SH-SY5Y (cell line): Measurements from ENCODE around the gene CARNS1.

Source experiments
- GATA2 ChIP-seq: IDR thresholded peaks from 2 replicates; pipeline ENCODE4 v1.6.1; 2011; ENCODE audit warnings: mild to moderate bottlenecking, low read depth, low read length
- GATA3 ChIP-seq: IDR thresholded peaks from 2 replicates; pipeline ENCODE4 v1.6.1; 2011; ENCODE audit warnings: low read depth, mild to moderate bottlenecking, low read length, moderate library complexity

Gene CARNS1

DNA sequence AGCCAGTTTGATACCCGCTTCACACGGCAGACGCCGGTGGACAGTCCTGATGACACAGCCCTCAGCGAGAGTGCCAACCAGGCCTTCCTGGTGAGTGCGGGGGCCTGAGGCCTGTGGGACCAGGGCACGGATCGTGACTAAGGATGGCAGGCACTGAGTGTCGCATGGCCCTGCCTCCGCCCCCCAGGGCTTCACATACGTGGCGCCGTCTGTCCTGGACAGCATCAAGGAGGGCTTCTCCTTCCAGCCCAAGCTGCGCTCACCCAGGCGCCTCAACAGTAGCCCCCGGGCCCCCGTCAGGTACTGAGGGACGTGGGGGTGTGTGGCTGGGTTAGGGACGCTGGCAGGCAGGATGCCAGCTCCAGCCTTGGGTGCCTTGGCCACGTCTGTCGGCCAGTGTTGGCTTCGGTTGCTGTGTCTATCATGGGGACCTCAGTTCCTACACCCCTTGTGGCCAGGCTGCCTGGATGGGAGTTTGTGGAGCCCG, 19.0 kb downstream of the CARNS1 start:
- no peak for TF ChIP-seq GATA3
- TF ChIP-seq GATA2: no peak

DNA sequence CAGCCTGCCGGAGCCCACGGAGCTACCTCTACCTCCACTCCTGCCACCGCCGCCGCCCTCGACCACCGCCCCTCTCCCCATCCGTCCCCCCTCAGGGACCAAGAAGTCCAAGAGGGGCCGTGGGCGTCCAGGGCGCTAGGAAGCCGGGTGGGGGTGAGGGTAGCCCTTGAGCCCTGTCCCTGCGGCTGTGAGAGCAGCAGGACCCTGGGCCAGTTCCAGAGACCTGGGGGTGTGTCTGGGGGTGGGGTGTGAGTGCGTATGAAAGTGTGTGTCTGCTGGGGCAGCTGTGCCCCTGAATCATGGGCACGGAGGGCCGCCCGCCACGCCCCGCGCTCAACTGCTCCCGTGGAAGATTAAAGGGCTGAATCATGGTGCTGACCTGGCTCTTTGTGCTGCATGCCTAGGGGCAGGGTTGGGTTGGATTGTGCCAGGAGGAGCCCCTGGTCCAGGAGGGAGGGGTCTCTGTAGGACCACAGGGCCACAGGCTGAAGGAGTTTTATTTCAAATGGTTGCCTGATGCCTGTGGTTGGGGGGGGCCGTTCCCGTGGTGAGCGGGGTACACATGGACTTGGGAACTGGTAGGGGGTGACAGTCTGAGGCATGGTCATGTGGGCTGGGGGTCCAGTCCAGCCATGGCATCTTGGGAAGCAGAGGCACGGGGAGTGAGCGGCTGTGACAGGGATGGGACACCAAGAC, 19.7 kb downstream of the CARNS1 start:
- TF ChIP-seq GATA2 (no peak), GATA3 (no peak)

DNA sequence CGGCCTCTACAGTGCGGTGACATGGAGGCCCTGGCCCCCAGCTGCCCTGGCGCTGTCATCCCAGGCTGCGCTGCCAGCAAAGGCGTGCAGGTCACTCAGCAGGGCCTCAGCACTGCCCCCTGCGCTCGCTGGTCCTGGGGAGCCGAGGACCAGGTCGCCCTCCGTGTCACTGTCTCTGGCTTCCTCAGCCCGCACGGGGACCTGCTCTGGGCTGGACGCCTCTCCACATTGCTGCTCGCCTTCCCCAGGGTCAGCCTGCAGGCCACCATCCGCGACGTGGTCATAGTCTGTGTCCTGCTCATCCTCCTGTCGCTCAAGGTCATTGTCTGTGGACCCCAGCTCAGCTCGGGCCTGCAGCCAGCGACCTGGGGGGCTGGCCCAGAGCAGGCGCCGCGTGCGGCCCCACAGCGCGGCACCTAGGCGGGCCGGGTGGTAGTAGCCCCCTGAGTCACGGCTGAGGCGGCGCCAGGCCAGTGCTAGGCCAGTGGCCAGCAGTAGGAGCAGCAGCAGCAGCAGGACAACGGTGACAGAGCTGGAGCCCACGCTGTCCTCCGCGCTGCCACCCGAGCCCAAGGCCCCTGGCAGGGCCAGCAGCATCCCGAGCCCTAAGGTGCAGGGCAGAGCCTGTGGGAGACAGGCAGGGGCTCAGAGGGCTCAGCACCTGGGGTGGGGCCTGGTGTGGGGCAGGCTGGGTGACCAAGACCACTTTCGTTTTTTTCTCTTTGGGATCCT, 20.4 kb downstream of the CARNS1 start:
- TF ChIP-seq GATA3 (no peak), GATA2 (no peak)

DNA sequence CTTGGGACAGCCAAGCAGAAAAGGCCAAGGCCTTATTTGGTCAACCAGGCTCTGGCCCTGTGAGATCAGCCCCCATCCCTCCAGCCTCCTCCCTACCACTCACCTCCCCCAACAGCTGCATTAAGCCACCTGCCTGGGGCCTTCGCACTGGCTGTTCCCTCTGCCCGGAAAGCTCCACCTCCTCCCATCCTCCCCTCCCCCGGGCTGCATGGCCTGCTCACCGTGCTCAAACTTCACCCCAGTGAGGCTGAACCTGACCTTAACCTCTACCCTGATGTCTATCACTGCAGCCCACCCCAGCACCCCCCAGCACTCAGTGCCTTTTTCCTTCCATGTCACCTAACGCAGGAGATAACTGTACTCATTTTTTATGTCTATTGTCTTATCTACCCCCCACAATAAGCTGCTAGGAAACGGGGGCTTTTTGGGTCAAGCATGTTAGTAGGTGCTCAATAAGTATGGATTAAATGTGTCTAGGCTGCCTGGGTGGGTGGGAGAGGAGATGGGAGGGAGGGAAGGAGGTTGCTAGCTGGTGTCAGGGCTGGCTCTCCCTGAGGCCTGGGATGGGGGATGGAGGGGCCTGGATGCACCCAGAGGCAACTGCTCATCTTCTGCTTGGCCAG, 21.1 kb downstream of the CARNS1 start:
- TF ChIP-seq GATA3: no peak
- no peak for TF ChIP-seq GATA2

DNA sequence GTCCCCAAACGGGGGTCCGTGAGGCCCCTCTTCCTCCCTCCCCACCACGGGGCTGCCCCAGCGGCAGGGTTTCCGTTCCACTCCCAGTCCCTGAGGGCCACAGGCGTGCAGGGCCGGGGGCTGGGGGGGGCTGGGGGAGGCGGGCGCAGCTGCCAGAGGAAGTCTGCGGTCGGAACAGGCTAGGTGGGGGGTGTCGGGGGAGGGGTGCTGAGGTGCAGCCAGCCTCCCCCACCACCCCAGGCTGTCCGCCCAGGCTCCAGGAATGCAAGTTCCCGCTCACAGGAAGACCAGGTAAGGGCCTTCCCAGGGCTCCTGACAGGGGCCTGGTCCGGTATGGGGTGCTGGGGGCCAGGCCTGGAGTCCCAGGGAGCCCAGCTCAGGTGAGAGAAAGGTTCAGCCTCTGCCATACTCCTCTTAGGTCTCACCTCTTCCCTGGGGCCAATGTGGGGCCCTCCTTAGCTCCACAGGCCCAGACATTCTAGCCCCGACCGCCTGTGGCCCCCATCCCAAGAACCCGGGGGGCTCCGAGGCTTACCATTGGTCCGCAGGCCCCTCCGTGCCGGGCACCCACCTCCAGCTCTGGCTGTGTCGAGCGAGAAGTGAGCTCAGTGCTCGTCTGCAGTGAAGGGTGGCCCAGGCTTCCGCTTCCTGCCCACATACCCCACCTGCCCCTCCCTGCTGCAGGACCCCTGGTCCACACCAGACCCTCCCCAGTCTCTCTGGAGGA, 21.8 kb downstream of the CARNS1 start, which contains the start of gene PTPRCAP:
TSS of gene PTPRCAP (minus strand) at position 601 of the 727 bp plus-strand sequence. CDS start at position 538, 63 bp downstream.
- no peak for TF ChIP-seq GATA2
- no peak for TF ChIP-seq GATA3

DNA sequence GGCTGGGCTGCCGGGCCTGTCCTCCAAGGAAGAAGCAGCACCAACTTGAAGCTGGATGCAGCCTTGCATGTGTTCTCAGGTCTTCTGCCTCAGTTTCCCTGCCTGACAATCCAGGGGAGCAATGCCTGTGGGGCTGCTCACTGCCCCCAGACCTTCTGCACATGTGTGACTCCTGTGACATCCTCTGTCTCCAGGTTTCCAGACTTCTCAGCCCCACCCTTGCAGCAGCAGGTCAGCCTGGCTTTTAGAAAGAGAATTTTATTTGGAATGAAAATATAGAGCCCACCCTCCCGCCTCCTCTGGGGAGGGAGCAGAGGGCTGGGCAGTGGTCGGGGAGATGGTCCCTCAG, 22.3 kb downstream of the CARNS1 start:
- TF ChIP-seq GATA3: no peak

DNA sequence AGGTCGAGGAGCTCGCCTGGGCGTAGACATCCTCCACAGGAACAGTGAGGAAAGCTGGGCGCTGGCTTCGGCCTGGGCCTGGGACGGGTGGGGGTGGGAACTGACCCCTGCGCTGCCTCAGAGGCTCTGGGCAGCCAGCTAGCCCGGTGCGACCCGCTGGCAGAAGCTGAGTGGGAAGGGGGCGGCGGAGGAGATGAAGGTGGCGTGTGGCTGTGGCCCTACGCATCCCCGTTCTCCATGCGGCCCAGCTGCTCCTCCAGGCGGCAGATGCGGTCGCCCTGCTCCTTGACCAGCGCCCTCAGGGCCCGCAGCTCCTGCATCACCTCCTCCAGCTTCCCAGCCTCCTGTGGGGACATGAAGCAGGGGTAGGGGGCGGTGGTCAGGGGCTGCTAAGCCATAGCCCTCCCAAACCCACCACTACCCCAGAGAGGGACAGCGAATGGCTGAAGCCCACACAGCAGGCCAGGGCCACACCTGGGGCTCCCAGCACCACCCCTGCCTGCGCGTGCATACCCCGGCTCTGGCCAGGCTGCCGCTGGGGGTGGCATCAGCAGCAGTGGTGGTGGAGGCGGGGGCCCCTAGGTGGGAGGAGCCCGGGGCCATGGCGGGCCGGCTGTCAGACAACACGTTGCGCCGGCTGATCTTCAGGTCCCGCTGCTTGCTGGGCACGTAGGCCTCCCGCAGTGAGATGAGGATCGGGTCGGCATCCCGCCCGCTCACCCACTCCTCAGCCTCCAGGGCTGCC, 22.9 kb downstream of the CARNS1 start:
- TF ChIP-seq GATA3 (no peak), GATA2 (no peak)

DNA sequence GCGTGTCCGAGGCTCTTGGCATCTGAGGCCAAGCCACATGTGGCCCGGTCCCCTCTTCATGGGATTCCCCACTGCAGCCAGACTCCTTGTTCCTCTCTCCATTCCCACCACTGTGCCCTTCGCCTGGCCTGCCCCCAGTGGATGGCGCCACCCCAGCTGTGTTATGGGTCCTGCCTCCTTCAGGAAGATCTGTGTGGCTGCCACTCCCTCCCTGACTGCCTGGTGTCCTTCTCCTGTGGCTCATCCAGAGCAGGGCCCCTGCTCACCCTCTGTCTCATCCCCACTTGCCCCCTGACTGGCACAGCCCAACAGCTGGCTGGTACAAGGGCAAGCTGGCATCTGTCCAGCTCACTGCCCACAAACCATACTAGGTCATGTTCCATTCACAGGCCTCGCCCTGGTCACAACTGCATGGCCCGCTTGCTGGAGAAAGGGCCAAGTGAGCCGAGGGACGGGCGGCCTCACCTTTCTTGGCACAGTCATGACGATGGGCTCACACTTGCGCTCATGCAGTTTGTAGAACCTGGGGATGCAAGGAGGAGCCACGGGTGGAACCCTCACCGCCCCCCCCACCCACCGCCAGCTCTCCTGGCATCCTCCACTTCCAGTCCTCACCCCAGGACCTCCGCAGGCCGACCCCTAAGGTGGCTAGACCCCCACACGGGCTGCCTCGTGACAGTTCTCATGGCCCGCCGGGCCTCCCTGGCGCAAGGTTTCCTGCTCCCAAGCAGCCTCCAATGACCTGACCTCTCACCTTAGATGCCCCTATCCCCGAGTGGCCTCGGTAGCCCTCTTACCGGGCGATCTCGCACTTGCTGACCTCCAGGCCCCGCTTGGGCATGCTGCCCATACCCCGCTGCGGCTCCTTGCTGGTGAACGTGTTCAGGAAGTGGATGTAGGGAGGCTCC, 24.1 kb downstream of the CARNS1 start:
- no peak for TF ChIP-seq GATA2
- no peak for TF ChIP-seq GATA3

DNA sequence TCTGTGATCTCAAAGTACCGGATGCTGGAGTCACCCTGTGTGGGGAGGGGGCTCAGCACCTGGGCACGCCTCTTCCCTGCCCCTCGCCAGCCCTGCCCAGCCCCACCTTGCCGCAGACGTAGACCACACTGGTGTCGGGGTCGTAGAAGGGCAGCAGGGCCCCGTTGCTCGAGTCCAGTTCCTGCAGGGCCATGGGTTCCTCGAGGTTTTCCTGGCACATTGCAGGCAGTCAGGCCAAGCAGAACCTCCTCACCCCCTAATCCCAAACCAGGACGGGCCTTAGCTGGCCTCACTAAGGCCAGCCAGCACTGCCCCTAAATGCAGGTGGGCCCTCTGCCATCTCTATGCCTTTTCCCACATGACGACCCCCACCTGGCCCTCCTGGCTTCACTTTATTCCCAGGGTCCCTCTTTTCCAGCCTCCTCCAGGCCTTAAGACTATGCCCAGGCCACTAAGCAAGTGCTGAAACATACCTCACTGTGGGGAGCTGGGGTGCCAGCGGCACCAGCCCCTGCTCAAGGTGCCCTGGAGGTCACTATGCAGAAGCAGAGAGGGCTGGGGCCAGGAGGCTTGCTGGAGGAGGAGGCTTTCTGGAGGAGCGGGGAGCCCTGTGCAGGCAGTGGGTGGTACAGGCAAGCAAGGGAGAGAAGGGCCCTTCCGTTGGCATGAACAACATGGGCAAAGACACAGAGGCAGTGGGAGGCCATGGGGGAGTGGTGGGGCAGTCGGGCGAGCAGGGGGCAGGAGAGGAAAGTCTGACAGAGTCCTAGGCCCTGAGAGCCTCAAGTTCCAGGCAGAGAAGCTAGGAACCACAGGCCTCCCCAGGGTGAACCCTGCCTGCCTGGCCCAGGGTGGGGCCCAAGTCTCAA, 25.0 kb downstream of the CARNS1 start:
- TF ChIP-seq GATA2: no peak
- no peak for TF ChIP-seq GATA3

DNA sequence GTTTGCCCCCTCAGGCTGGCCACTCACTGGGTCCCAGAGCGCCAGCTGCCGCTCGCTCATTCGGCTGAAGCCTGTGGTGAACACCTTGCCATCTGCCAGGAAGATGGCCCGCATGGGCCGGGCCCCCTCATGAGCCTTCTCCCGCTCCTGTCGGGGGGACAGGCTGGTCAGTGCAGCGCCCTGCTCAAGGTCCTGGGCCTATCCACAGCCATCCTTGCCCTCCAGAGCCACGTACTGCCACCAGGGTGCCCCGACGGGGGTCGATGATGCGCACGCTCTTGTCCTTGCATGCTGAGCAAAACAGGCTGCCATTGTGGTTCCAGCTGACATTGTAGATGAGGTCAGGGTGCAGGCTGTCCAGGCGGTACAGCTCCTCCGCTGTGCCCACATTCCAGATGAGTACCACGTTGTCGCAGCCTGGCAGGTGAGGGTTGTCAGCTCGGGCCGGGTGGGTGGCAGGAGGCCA, 25.7 kb downstream of the CARNS1 start:
- no peak for TF ChIP-seq GATA3
- no peak for TF ChIP-seq GATA2

DNA sequence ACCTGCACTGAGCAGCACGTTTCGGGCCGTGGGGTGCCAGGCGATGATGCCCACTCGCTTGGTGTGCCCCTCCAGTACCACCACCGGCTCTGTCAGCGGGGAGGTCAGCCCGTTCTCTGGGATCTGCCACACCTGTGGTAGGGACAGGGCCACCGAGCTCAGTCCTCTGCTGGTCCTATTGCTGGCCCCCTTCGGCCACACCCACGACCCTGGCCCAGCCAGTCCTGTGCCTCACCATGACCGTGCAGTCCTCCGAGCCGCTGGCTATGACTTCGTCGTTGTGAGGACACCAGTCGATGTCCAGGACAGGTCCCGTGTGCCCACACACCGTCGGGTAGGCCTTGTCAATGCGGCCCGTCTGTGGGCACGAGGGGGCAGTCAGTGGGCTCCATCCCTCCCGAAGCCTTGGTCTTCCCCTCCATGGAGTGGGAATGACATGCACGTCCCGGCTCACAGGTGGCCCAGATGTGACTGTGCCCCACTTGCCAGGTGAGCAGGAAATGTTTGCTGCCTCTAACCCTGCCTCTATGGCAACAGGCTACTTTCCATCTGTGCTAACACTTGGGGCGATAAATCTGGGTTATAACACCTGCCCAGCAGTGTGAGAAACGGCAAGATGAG, 26.4 kb downstream of the CARNS1 start:
- TF ChIP-seq GATA3 (no peak), GATA2 (no peak)
